Measurements from ENCODE around the gene C13orf46. TPM values are rescaled to one million over a fixed set of nuclear protein-coding genes. Genes with fewer than 3 reads are reported as not detected.

C13orf46 gene
- total RNA-seq, 1 donor from 2014 or later, result under 0.01 TPM

DNA sequence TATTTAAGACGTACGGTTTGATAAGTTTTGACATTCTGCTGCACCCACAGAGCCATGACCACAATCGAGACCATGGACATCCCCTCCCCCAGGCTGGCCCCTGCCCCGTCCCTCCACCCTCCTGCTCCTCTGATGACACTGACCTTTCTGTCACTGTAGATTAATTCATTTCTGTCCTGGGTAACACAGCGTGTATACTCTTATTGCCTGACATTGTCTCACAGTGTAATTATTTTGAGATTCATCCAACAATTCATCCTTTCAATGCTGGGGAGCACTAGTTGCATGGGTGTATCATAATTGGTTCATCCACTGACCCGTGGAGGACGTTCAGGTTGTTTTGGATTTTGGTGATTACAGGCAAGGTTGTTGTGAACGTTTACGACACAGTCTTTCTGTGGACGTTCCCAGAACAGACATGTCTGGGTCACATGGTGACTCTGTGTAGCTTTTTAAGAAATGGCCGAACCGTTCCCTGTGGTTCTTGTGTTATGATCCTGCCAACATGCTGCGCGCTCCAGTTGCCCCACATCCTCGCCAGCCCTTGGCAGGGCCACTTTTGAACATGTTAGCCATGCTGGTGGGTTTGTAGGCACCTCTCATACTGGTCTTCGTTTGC is 41.9 kb downstream of the C13orf46 start:
- H3K27ac ChIP-seq (ENCODE audit: low read depth, low read length), result no peak overlapping the region
- H3K4me1 ChIP-seq (ENCODE audit: control insufficient read depth in 3 of 3, insufficient read depth in 3 of 3, low read length in 3 of 3), result peaks cover 38 to 41% (median 38%) of the 10 kb centered on the region in 3 donors
- no peaks in the 10 kb centered on the region for H3K9me3 ChIP-seq (ENCODE audit: control insufficient read depth in 3 of 3, low read length in 3 of 3)

DNA sequence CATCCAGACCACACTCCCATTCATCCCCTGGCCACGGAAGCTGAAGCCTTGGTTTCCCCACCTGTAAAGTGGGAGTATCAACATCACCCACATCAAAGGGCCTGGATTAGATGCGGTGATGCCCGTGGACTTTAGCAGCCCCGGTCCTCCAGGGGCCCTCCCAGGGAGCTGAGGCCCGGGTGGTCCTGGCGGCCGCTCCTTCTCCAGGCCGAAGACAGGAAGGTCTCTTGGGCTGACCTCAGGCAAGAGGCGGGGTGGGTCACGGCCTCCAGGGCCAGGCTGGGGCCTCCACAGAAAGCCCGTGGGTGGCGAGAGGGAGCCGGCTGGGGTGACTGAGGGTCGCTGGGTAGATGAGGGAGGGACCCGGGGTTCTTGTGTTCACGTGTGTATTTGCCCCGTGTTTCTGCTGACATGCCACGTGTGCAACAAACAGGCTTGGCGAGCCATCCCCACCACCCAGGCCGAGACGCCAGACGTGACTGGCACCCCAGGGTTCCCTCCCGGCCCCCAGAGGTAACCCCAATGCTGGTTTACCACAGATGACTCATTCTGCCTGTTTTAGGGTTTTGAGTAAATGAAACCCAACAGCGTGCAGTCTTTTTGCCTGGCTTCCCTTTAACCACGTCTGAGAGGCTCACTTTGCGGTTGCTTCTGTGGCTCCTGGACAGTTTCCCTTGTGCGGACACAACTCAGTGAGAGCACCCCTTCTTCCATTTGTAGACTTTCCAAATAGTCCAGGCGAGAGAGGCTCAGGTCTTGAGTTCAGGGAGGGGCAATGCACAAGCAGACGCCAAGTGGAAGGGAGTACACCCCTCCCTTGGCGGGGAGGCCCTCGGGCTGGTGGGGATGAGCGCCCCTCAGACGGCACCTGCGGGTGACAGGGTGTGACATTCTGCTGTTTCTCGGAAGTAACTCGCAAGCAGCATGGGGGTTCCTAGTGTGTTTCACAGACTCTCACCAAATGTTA is 42.9 kb downstream of the C13orf46 start:
- Histone ChIP-seq H3K9ac (ENCODE audit: low read depth in 1 of 3, low read length in 3 of 3) (no peak overlapping the region), H3K9me3 (ENCODE audit: control insufficient read depth in 3 of 3, low read length in 3 of 3) (no peaks in the 10 kb centered on the region), H3K27me3 (ENCODE audit: control insufficient read depth in 3 of 3, insufficient read depth in 3 of 3, low read length in 3 of 3) (peaks cover 0 to 12% (median 10%) of the 10 kb centered on the region in 3 donors), H3K4me1 (ENCODE audit: control insufficient read depth in 3 of 3, insufficient read depth in 3 of 3, low read length in 3 of 3) (peaks cover 41 to 48% (median 43%) of the 10 kb centered on the region in 3 donors), H3K4me3 (ENCODE audit: low read length in 3 of 3) (no peak overlapping the region), H3K27ac (ENCODE audit: low read depth, low read length) (no peak overlapping the region), H3K36me3 (ENCODE audit: control insufficient read depth in 3 of 3, insufficient read depth in 3 of 3, low read length in 3 of 3) (no peaks in the 10 kb centered on the region)

More for the DNA sequence above, 41.9 kb downstream of the C13orf46 start:
- Histone ChIP-seq H3K27me3 (ENCODE audit: control insufficient read depth in 3 of 3, insufficient read depth in 3 of 3, low read length in 3 of 3) (peaks cover under 1 to 17% (median 11%) of the 10 kb centered on the region in 3 donors), H3K9ac (ENCODE audit: low read depth in 1 of 3, low read length in 3 of 3) (no peak overlapping the region), H3K36me3 (ENCODE audit: control insufficient read depth in 3 of 3, insufficient read depth in 3 of 3, low read length in 3 of 3) (no peaks in the 10 kb centered on the region), H3K4me3 (ENCODE audit: low read length in 3 of 3) (no peak overlapping the region)

DNA sequence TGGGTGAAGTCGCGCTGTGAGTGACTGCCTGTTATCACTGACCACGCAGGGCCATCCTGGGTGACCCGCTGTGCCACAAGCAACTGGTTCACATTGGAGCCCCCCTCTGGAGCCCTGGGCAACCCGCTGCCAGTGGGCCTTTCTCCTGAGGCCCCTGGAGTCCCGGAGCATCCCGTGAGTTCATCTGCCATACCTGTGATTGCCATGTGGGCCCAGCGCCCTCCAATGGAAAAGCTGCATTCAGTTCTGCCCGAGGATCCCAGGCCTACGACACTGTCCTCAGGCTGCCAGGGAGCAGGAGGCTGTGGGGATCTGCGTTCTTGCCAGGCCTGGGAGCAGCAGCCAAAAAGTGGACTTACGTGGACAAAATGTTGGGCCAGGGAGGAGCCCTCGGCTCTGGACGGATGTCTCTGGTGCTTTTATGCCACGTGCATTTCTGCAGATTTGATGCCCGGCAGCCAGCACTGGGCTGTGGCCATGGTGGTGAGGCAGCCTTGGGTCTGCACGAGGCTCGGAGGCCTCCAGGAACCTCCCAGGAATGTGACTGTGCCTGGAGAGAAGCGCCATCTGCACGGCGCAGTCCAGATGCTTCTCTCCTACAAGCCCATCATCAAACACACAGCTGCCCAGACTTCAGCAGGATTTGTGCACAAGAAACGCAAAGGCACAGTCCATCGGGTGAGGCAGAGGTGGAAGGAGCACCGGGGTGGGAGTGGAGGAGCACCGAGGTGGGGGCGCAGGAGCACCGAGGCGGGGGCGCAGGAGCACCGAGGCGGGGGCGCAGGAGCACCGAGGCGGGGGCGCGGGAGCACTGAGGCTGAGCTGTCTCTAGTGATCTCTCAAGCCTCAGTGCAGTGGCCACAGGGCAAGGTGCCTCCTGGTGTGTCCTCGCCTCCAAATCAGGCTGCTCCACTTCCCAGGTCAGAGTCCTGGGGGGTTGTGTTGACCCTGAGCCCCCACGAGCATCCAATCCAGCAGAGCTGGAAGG is 44.0 kb downstream of the C13orf46 start:
- H3K9ac ChIP-seq (ENCODE audit: low read depth in 1 of 3, low read length in 3 of 3), result peak overlapping the region in 2 of 3 donors; percentile 18 to 81
- H3K27ac ChIP-seq (ENCODE audit: low read depth, low read length), result peak overlapping the region; percentile 78
- no peak overlapping the region for H3K4me3 ChIP-seq (ENCODE audit: low read length in 3 of 3)

DNA sequence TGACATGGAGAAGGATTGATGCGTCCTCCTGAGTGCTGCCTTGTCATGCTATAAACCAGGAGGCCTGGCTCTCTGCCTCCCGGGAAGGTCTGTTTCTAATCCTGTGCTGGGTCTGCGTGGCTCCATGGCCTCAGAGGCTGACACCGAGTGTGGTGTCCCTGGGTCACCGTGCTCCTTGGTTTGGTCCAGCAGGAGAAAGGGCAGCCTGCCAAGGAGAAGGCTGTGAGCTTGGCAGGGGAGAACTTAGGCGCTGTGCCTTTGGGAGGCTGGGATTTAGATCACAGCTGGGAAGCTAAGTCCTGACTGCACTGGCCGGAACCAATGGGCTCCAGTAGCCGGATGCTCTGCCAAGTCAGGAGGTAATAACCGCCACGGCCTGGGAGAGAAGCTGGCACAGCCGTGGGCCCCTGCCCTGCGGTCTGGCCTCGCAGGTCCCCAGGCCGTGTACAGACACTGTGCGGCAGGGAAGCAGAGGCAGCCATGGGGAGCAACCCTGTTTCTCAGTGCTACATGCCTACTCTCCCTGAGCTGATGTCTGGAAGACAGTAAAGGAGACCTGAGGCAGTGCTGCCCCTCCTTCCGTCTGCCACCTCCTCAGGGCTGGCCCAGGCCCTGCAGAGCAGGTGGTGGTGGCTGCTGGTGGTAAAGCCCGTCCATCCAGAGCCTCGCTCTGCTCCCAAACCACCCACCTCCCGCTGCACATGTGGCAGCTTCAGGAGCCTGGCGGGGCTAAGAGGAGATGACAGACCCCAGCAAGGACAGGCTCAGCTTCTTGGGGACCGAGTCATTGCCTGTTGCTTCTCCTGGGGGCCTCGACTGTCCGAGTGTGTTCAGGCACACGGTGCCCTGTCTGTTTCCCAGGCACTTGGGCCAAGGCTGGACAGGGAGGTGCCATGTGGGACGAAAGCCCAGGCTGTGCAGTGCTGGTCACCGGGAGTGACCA is 44.9 kb downstream of the C13orf46 start:
- H3K4me1 ChIP-seq (ENCODE audit: control insufficient read depth in 3 of 3, insufficient read depth in 3 of 3, low read length in 3 of 3), result peaks cover 37 to 41% (median 38%) of the 10 kb centered on the region in 3 donors
- H3K36me3 ChIP-seq (ENCODE audit: control insufficient read depth in 3 of 3, insufficient read depth in 3 of 3, low read length in 3 of 3), result no peaks in the 10 kb centered on the region
- peak overlapping the region; percentile 78 for H3K27ac ChIP-seq (ENCODE audit: low read depth, low read length)
- peak overlapping the region in 2 of 3 donors; percentile 68 to 81 for H3K9ac ChIP-seq (ENCODE audit: low read depth in 1 of 3, low read length in 3 of 3)
- peak overlapping the region in 2 of 3 donors; percentile 29 to 38 for H3K4me3 ChIP-seq (ENCODE audit: low read length in 3 of 3)
- H3K27me3 ChIP-seq (ENCODE audit: control insufficient read depth in 3 of 3, insufficient read depth in 3 of 3, low read length in 3 of 3), result peaks cover 0 to 5% (median 5%) of the 10 kb centered on the region in 3 donors
- H3K9me3 ChIP-seq (ENCODE audit: control insufficient read depth in 3 of 3, low read length in 3 of 3), result no peaks in the 10 kb centered on the region

More for the DNA sequence above, 44.0 kb downstream of the C13orf46 start:
- Histone ChIP-seq H3K36me3 (ENCODE audit: control insufficient read depth in 3 of 3, insufficient read depth in 3 of 3, low read length in 3 of 3) (no peaks in the 10 kb centered on the region), H3K4me1 (ENCODE audit: control insufficient read depth in 3 of 3, insufficient read depth in 3 of 3, low read length in 3 of 3) (peaks cover 41% of the 10 kb centered on the region in 3 donors), H3K9me3 (ENCODE audit: control insufficient read depth in 3 of 3, low read length in 3 of 3) (no peaks in the 10 kb centered on the region), H3K27me3 (ENCODE audit: control insufficient read depth in 3 of 3, insufficient read depth in 3 of 3, low read length in 3 of 3) (peaks cover 0 to 10% (median 7%) of the 10 kb centered on the region in 3 donors)

DNA sequence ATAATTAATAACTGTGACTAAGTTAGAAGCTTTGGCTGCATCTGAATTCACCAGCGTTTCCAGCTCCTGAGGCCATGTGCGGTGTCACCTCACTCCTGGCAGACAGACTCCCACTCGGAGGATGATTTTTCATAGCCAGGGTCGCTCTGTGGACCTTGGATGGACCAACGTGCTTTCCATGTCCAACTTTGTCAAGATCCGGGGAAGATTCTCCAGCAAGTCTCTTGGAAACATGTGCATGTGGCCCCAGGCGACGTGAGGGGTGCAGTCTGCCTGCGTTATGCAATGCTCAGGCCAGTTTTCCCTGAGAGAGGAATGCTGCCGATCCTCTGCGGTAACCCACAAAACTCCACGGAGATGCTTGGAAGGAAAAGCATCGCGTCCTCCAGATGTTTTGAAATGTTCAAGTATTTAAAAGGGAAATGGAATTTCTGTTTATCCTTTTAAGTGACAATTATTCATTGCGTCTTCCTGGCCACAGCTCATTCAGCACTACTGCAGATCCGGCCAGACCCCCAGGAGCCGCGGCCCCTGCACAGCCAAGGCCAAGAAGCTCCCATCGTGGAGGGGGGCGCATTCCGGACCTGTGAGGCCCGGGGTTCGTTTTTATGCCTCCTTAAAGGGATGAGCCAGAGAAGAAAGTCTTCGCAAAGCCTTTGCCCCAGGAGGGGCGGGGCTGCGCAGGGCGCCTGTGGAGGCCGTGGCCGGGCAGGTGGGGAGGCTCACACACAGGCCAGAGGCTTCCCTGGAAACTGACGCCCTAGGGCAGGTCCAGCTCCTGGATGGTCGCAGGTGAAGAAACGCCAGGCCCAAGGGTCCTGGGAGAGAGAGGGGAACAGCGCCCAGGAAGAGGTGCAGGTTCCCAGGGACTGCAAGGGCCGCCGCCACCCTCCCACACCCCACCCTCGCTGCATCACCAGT is 46.0 kb downstream of the C13orf46 start:
- Histone ChIP-seq H3K27me3 (ENCODE audit: control insufficient read depth in 3 of 3, insufficient read depth in 3 of 3, low read length in 3 of 3) (peaks cover 0 to 5% (median 4%) of the 10 kb centered on the region in 3 donors), H3K4me3 (ENCODE audit: low read length in 3 of 3) (peak overlapping the region in 1 of 3 donors; percentile 22), H3K9ac (ENCODE audit: low read depth in 1 of 3, low read length in 3 of 3) (peak overlapping the region in 1 of 3 donors; percentile 81), H3K27ac (ENCODE audit: low read depth, low read length) (peak overlapping the region; percentile 78), H3K36me3 (ENCODE audit: control insufficient read depth in 3 of 3, insufficient read depth in 3 of 3, low read length in 3 of 3) (no peaks in the 10 kb centered on the region), H3K9me3 (ENCODE audit: control insufficient read depth in 3 of 3, low read length in 3 of 3) (no peaks in the 10 kb centered on the region), H3K4me1 (ENCODE audit: control insufficient read depth in 3 of 3, insufficient read depth in 3 of 3, low read length in 3 of 3) (peaks cover 37 to 41% (median 38%) of the 10 kb centered on the region in 3 donors)

DNA sequence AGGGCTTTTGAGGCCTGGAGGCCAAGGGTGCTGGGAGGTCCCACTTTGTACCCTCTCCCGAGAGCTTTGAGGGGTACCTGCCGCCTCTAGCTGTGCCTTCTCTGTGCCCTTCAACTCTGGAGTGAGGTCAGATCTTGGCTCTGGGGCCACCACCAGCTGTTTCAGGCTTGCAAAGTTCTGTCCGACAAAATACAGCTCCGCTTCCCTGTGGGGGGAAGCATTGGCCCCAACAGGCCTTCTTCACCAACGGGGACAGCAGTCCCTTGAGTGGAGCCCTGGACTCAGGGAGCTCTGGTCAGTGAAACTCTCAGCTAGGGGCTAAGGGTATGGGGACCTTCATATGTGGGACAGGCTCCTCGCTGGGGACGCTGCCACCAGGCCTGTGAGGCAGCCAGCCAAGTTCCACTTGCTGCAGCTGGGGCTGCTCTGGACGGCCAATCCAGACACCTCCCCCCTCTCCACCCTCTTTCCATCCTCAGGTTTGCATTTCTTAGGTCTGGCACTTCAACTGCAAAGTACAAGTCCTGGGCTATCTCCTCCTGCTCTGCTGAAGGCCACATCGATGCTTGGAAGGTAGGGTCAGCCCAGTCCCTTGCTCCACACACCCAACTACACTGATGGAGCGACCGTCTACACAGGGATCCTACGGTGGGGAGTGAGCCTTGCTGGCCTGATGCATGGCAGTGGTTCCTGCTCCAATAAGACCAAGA is 46.8 kb downstream of the C13orf46 start:
- Histone ChIP-seq H3K36me3 (ENCODE audit: control insufficient read depth in 3 of 3, insufficient read depth in 3 of 3, low read length in 3 of 3) (no peaks in the 10 kb centered on the region), H3K27me3 (ENCODE audit: control insufficient read depth in 3 of 3, insufficient read depth in 3 of 3, low read length in 3 of 3) (peaks cover 0 to 5% (median 4%) of the 10 kb centered on the region in 3 donors), H3K9me3 (ENCODE audit: control insufficient read depth in 3 of 3, low read length in 3 of 3) (no peaks in the 10 kb centered on the region), H3K4me1 (ENCODE audit: control insufficient read depth in 3 of 3, insufficient read depth in 3 of 3, low read length in 3 of 3) (peaks cover 37 to 41% (median 38%) of the 10 kb centered on the region in 3 donors), H3K27ac (ENCODE audit: low read depth, low read length) (peak overlapping the region; percentile 78), H3K4me3 (ENCODE audit: low read length in 3 of 3) (peak overlapping the region in 1 of 3 donors; percentile 22), H3K9ac (ENCODE audit: low read depth in 1 of 3, low read length in 3 of 3) (peak overlapping the region in 1 of 3 donors; percentile 33)

DNA sequence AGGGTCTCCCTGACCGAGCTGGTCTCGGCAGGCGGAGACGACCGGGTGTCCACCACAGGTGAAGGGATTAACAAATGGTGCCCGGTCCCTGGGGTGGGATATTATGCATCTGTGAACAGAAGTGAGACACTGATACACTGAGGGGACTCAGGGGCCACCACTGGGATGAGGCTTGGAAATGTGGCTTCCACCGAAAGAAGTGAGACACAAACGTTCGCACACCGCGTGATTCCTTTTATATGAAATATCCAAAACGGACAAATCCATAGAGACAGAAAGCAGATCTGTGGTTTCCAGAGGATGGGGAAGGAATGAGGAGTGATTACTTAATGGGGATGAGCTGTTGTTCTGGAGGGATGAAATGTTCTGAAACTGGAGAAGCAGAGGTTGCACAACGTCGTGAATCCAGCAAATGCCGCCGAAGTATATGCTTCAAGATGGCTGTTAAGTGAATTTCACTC is 47.5 kb downstream of the C13orf46 start:
- Histone ChIP-seq H3K4me3 (ENCODE audit: low read length in 3 of 3) (no peak overlapping the region), H3K36me3 (ENCODE audit: control insufficient read depth in 3 of 3, insufficient read depth in 3 of 3, low read length in 3 of 3) (no peaks in the 10 kb centered on the region), H3K4me1 (ENCODE audit: control insufficient read depth in 3 of 3, insufficient read depth in 3 of 3, low read length in 3 of 3) (peaks cover 37 to 41% (median 38%) of the 10 kb centered on the region in 3 donors), H3K9ac (ENCODE audit: low read depth in 1 of 3, low read length in 3 of 3) (peak overlapping the region in 1 of 3 donors; percentile 33), H3K9me3 (ENCODE audit: control insufficient read depth in 3 of 3, low read length in 3 of 3) (peaks cover 0 to 4% (median 4%) of the 10 kb centered on the region in 3 donors), H3K27ac (ENCODE audit: low read depth, low read length) (peak overlapping the region; percentile 78), H3K27me3 (ENCODE audit: control insufficient read depth in 3 of 3, insufficient read depth in 3 of 3, low read length in 3 of 3) (peaks cover 0 to 5% (median 2%) of the 10 kb centered on the region in 3 donors)
